A673 (cell line): ENCODE measurements around the gene DNM2. TPM values are rescaled to one million over a fixed set of nuclear protein-coding genes. Genes with fewer than 3 reads are reported as not detected.

Experiments
- BruUV-seq: library from RNA; stranded (reverse); fragments of 400-500 nt; replicated peaks from 2 replicates; lab custom pipeline; 2021; lab: Mats Ljungman, UMichigan
- CTCF ChIA-PET: fragments of 300-600 bp; sonication (Branson Sonifier 250); formaldehyde crosslinking; loops from one replicate; lab custom pipeline; 2022; ENCODE audit warnings: antibody characterized with exemption; lab: Charles Lee
- POLR2A ChIA-PET: fragments of 300-600 bp; sonication (Branson Sonifier 250); formaldehyde crosslinking; loops from one replicate; lab custom pipeline; 2022; ENCODE audit warnings: antibody characterized with exemption; ENCODE audit not compliant: low non-redundant PET; lab: Charles Lee
- DNase-seq: peaks from one replicate; pipeline ENCODE4 v3.0.0-alpha.2; 2015; ENCODE audit warnings: low spot score
- H3K27ac ChIP-seq: fragments of 200-600 bp; sonication (generic); 2 replicates; pipeline ENCODE4 v1.5.1; 2016; ENCODE audit warnings: mixed run types, low read depth, mild to moderate bottlenecking, mixed read lengths, antibody characterized with exemption, low read length; ENCODE audit not compliant: poor library complexity, severe bottlenecking
- H3K27me3 ChIP-seq: fragments of 200-600 bp; sonication (generic); replicated peaks from 2 replicates; pipeline ENCODE4 v1.6.1; 2017; ENCODE audit warnings: mixed run types, low read depth, mild to moderate bottlenecking, mixed read lengths, antibody characterized with exemption, low read length; ENCODE audit not compliant: insufficient read depth, poor library complexity
- H3K36me3 ChIP-seq: fragments of 200-600 bp; sonication (generic); 2 replicates; pipeline ENCODE4 v1.6.1; 2016; ENCODE audit warnings: mixed run types, mild to moderate bottlenecking, mixed read lengths, antibody characterized with exemption, low read length; ENCODE audit not compliant: insufficient read depth, poor library complexity, severe bottlenecking
- H3K4me1 ChIP-seq: fragments of 200-600 bp; sonication (generic); 2 replicates; pipeline ENCODE4 v1.6.1; 2017; ENCODE audit warnings: mixed run types, mild to moderate bottlenecking, mixed read lengths, antibody characterized with exemption, low read length; ENCODE audit not compliant: insufficient read depth, poor library complexity, severe bottlenecking
- H3K4me3 ChIP-seq: fragments of 200-600 bp; sonication (generic); 2 replicates; pipeline ENCODE4 v1.5.1; 2016; ENCODE audit warnings: low read depth, mixed run types, mild to moderate bottlenecking, mixed read lengths, low read length; ENCODE audit not compliant: poor library complexity, severe bottlenecking
- H3K9me3 ChIP-seq: fragments of 200-600 bp; sonication (generic); 2 replicates; pipeline ENCODE4 v1.6.1; 2016; ENCODE audit warnings: mixed run types, low read depth, mild to moderate bottlenecking, mixed read lengths, antibody characterized with exemption, low read length; ENCODE audit not compliant: poor library complexity, severe bottlenecking
- EZH2 ChIP-seq: fragments of 200-600 bp; sonication (generic); IDR thresholded peaks from 2 replicates; pipeline ENCODE4 v1.6.1; 2017; ENCODE audit warnings: borderline replicate concordance, low read depth, mild to moderate bottlenecking, mixed read lengths, antibody characterized with exemption, low read length; ENCODE audit not compliant: poor library complexity, severe bottlenecking
- intact Hi-C: fragments of 100-400 bp; cut with micrococcal nuclease; formaldehyde crosslinking; loops from one replicate; pipeline ENCODE4 v1.10.0; 2022; ENCODE audit not compliant: unreplicated experiment
- total RNA-seq: library from RNA; stranded (reverse); gene quantifications from 2 replicates; pipeline ENCODE4 v1.2.3, GENCODE V29; 2021
- TF ChIP-seq, protein P1 (sequence below): fragments of 300-800, 200-600 bp; sonication (generic); conservative IDR thresholded peaks from 2 replicates; pipeline ENCODE4 v1.5.1; 2017; ENCODE audit warnings: low read depth, mild to moderate bottlenecking, antibody characterized with exemption, low read length, moderate library complexity, mixed read lengths

The DNM2 gene
- total RNA-seq, 1 experiment from 2014 or later, result 143 TPM

DNA sequence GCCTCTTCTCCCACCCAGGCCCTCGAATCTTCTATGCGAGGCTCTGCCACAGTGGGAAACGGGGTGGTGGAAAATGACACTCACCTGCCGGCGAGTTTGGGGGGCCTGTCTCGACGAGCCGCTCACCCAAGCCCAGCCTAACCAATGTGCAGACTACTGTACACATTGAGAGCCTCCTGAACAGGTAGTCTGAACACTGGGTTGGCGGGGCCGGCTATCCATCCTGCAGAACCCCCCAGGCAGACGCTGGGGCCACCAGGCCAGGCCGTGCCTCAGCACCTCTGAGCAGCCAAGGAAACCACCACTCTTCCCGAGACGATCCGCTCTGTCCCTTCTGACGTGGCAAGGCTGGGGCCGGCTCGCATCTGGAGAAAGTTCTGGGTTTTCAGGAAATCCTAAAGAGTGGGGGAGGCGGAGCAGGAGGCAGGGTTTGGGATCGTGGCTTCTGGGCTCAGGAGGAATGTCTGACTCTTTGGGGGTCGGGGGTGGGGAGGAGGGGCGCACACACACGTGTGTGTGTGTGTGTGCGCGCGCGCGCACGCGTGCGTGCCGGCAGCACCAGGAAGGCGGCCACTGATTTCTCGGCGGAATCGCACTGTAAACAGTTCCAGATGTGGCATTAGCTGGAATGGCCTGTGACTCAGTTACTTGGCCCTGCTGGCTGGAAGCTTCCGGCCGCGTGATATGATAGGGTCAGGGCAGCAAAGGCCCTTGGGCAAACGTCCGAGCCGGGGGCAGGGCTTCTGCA is 99.6 kb downstream of the DNM2 start:
- ChIA-PET POLR2A (no interaction called here), CTCF (interaction anchor here (0.7 kb wide), 1 partner anchor 47 kb away, joined by 3 read pairs; no protein-coding TSS in a partner anchor)
- no peak for DNase-seq
- Histone ChIP-seq H3K4me1 (peaks cover 8% of the 10 kb centered on the region), H3K4me3 (no peak overlapping the region), H3K27me3 (no peaks in the 10 kb centered on the region), H3K9me3 (no peaks in the 10 kb centered on the region), H3K36me3 (peaks cover 15% of the 10 kb centered on the region), H3K27ac (peak overlapping the region; percentile 42)
- TF ChIP-seq EZH2, result no peak
- TF ChIP-seq, protein P1, sequence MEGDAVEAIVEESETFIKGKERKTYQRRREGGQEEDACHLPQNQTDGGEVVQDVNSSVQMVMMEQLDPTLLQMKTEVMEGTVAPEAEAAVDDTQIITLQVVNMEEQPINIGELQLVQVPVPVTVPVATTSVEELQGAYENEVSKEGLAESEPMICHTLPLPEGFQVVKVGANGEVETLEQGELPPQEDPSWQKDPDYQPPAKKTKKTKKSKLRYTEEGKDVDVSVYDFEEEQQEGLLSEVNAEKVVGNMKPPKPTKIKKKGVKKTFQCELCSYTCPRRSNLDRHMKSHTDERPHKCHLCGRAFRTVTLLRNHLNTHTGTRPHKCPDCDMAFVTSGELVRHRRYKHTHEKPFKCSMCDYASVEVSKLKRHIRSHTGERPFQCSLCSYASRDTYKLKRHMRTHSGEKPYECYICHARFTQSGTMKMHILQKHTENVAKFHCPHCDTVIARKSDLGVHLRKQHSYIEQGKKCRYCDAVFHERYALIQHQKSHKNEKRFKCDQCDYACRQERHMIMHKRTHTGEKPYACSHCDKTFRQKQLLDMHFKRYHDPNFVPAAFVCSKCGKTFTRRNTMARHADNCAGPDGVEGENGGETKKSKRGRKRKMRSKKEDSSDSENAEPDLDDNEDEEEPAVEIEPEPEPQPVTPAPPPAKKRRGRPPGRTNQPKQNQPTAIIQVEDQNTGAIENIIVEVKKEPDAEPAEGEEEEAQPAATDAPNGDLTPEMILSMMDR, result no peak
- no TSS peak for BruUV-seq
- intact Hi-C loops, result no loop called here

DNA sequence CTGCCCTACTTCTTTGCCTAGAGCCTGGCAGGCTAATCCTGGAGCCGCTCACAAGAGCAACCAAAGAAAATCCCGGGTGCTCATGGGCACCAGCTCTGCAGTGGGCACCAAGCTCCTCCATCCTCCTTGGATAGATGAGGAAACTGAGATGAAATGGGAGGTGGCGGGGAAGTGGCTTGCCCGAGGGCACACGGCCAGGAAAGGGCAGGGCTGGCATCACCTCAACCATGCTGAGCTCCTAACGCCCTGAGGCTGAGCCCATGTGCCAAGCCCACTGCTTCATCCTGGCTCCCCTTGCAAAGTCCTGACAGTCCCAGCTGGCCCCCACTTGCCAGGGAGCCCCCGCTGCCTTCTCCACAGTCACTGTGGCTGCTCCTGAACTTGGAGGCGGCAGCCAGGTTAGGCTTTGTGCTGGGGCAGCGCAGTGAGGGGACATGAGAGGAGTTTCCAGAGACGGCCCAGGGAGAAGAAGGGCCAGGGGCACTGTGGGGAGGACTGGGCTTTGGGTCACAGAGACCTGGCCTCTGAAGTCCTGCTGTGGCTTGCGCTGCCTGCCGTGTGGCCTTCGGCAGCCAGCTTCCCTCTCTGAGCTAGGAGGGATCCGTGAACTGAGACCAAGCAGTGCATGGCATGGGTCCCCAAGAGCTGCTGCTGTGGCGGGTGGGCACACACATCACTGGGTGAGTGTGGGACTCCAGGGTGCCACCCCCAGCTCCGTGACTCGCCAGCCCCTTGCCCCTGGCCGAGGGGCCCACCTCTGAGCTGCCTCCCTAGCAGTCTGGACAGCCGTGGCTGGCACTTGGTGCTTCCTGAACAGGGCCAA is 100.6 kb downstream of the DNM2 start:
- no peak for DNase-seq
- CTCF ChIA-PET, result interaction anchor here (0.7 kb wide), 1 partner anchor 46 kb away, joined by 3 read pairs; no protein-coding TSS in a partner anchor
- H3K27ac ChIP-seq, result no peak overlapping the region
- TF ChIP-seq, protein P1, result no peak
- TF ChIP-seq EZH2, result no peak
- peaks cover 15% of the 10 kb centered on the region for H3K36me3 ChIP-seq
- no peak overlapping the region for H3K4me3 ChIP-seq
- intact Hi-C loops, result no loop called here
- BruUV-seq, result no TSS peak
- no peaks in the 10 kb centered on the region for H3K4me1 ChIP-seq
- POLR2A ChIA-PET, result no interaction called here
- no peaks in the 10 kb centered on the region for H3K9me3 ChIP-seq
- H3K27me3 ChIP-seq, result no peaks in the 10 kb centered on the region

DNA sequence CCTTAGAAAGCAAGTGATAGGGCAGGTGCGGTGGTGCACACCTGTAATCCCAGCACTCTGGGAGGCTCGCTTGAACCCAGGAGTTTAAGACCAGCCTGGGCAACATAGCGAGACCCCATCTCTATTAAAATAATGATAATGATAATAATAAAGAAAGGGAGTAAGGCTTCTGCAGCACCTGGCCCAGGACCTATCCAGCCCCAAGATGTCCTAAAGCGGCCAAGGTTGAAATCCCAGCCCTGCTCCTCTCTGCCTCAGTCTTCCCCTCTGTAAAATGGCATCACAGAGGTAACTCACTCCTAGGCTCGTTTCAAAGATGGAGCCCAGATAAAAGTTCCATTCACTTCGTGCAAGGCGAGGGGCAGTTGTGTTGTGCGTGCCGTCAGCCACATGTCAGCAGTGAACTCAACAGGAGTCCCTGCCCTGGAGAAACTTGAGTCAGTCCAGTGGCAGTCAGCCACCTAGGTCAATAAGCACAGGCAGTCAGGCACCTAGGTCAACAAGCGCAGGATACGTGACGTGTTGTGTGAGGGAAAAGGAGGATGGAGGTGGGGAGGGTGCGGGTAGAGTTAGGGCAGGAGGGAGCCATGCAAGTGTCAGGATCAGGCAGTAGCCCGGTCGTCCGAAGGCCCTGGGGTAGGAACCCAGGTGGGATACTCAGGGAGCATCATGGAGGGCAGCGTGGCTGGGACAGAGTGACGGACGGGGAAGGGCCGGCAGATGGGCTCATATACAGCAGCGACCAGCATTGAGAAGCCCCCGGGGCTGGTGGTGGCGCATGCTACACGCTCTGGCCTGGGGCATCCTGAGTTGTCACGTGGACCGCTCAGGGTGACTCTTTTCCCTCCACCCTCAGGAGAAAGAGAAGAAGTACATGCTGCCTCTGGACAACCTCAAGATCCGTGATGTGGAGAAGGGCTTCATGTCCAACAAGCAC is 101.5 kb downstream of the DNM2 start:
- no peak for DNase-seq
- H3K9me3 ChIP-seq, result no peaks in the 10 kb centered on the region
- TF ChIP-seq EZH2, result no peak
- TF ChIP-seq, protein P1, result no peak
- BruUV-seq, result no TSS peak
- POLR2A ChIA-PET, result no interaction called here
- no peaks in the 10 kb centered on the region for H3K27me3 ChIP-seq
- H3K36me3 ChIP-seq, result peaks cover 15% of the 10 kb centered on the region
- CTCF ChIA-PET, result no interaction called here
- intact Hi-C loops, result no loop called here
- no peaks in the 10 kb centered on the region for H3K4me1 ChIP-seq
- no peak overlapping the region for H3K27ac ChIP-seq
- H3K4me3 ChIP-seq, result no peak overlapping the region
